HG03108 (cell line): ENCODE measurements around the gene PSG7.
"Not testable (repeated sequence)": the region's sequence is repeated elsewhere in the genome, so short reads cannot be mapped to it uniquely, and the experiment has no call there.

ENCODE experiments used
- ATAC-seq: cut with Tn5 transposase; IDR thresholded peaks from one replicate; pipeline ENCODE4 v1.9.1; 2021; ENCODE audit warnings: moderate library complexity; ENCODE audit not compliant: unreplicated experiment

Gene PSG7

DNA sequence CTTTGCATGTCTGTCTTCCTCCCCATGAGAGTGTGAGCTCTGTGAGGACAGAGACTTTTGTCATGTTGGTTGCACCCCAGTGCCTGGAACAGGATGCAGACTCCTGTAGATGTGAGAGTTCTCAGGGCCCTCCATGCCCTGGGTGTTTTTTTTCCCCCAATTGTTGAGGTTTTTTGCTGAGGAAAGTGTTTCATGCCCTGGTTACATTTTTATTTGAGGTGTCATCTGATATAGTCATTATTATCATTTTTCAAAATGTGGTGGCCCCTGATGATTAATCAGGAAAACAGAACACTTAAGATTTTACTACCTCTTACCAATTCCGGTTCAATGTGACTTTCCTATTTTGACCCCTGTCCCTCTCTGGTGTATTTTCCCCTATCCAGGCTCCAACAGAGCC lies 20.1 kb downstream of the PSG7 start:
- not testable (repeated sequence) for ATAC-seq

- ATAC-seq = not testable (repeated sequence)
Observed at GRCh38 chr19:42913516-42913915, 23.5 kb downstream of the PSG7 start.

DNA sequence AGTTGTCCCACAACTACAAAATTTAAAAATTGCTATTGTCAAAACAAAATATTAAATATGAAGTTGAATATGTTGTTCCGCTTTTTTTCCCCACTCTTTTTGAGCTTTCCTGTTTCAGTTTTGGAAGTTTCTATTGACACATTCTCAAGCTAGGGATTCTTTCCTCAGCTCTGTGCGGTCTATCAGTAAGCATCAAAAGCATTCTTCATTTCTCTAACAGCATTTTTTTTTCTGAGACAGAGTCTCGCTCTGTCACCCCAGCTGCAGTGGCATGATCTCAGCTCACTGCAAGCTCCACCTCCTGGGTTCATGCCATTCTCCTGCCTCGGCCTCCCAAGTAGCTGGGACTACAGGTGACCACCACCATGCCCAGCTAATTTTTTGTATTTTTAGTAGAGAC lies 24.1 kb downstream of the PSG7 start:
- not testable (repeated sequence) for ATAC-seq

DNA sequence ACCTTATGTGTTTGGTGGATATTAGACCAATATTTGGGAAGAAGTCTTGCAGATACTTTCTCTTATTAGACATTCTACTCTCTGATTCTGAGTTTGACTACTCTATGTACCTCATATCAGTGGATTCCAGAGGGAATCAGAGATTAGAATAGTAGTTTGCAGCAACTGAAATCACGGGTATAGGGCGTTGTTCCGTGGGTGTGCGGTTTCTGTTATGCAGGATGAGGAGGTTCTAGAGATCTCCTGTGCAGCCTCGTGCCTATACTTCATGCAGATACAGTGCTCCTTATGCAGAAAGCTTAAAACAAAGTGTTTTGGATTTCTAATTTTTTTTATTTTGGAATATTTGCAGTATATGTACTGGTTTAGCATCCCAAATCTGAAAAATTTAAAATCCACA lies 25.3 kb downstream of the PSG7 start:
- not testable (repeated sequence) for ATAC-seq

GRCh38 chr19:42906162-42906561 lies 30.8 kb downstream of the PSG7 start:
- not testable (repeated sequence) for ATAC-seq

DNA sequence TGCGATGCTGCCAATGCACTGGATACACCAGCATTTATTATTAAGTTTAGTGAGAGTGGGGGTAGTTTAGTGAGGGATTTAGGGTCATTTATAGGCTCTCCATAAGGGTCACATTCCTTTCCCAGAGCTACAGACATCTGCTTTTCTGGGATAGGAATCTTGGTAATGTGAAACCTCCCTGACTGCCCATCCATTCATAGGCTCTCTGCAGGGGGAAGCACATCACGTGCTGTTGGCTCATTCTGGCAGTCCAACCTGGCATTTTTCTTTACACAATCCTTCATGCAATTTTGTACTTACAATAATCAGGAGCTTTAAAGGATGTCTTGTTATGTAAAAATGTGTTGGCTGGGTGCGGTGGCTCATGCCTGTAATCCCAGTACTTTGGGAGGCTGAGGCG lies 36.4 kb downstream of the PSG7 start:
- ATAC-seq = not testable (repeated sequence)

DNA sequence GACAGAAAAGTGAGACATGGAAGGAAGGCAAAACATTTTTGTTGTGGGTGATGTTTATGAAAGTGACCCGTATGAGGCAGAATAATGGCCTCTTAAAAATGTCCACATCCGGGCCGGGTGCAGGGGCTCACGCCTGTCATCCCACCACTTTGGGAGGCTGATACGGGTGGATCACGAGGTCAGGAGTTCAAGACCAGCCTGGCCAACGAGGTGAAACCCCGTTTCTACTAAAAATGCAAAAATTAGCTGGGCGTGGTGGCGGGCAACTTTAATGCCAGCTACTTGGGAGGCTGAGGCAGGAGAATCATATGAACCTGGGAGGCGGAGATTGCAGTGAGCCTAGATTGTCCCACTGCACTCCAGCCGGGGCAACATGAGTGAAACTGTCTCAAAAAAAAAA lies 37.3 kb downstream of the PSG7 start:
- ATAC-seq = not testable (repeated sequence)

GRCh38 chr19:42899110-42899509 lies 37.9 kb downstream of the PSG7 start:
- ATAC-seq = not testable (repeated sequence)

DNA sequence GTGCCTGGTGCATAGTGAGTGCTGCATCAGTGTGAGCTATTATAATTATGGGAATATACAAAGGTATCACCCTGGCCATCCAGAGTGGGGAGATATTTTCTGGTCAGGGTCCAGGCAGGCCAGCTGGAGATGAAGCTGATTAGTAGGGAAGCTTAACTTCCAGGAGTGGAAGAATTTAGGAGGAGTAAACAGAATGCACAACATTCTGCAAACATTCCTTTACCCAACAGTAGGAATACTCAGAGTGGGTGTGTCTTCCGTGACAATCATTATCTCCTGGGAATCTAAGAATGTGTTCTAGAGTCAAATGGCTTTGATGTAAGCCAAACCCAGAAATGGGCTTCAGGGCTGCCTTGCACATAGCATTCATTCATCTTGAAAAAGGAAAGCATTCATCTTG lies 38.4 kb downstream of the PSG7 start:
- ATAC-seq = not testable (repeated sequence)

GRCh38 chr19:42897729-42898128 lies 39.3 kb downstream of the PSG7 start:
- ATAC-seq = not testable (repeated sequence)

- ATAC-seq = not testable (repeated sequence)
Observed at GRCh38 chr19:42890446-42890845, 46.6 kb downstream of the PSG7 start.

GRCh38 chr19:42887876-42888445 lies 49.0 kb downstream of the PSG7 start:
- ATAC-seq = not testable (repeated sequence)

- ATAC-seq = not testable (repeated sequence)
Observed at GRCh38 chr19:42882730-42883129, 54.3 kb downstream of the PSG7 start.

GRCh38 chr19:42882010-42882409 lies 55.0 kb downstream of the PSG7 start:
- ATAC-seq = not testable (repeated sequence)

GRCh38 chr19:42881279-42881678 lies 55.7 kb downstream of the PSG7 start:
- ATAC-seq = not testable (repeated sequence)

- not testable (repeated sequence) for ATAC-seq
Observed at GRCh38 chr19:42880621-42881020, 56.4 kb downstream of the PSG7 start.

GRCh38 chr19:42879613-42880012 lies 57.4 kb downstream of the PSG7 start, which contains the start of gene PSG1:
PSG1 (minus strand) TSS chr19:42879713; CDS start chr19:42879581, 132 bp downstream.
- ATAC-seq = no peak

GRCh38 chr19:42876596-42876995 lies 60.4 kb downstream of the PSG7 start:
- ATAC-seq = not testable (repeated sequence)

DNA sequence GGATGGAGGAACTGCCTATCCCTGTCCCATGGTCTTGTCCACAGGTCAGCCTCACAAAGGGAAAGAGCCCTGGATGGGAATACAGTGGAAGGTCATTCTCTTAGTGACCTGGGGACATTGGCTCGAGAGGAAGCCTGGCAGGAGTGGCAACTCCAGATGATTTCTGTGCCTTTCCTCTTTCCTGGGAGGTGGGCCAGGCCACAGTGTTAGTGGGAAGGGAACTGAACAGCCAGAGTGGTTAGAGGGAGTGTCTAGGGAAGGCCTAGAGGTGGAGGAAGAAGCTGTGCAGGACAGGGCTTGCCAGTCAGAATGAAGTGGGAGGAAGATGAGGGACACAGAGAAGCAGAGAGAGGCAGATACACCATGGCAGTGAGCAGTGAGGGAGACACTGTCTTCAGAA lies 61.1 kb downstream of the PSG7 start:
- ATAC-seq = not testable (repeated sequence)

DNA sequence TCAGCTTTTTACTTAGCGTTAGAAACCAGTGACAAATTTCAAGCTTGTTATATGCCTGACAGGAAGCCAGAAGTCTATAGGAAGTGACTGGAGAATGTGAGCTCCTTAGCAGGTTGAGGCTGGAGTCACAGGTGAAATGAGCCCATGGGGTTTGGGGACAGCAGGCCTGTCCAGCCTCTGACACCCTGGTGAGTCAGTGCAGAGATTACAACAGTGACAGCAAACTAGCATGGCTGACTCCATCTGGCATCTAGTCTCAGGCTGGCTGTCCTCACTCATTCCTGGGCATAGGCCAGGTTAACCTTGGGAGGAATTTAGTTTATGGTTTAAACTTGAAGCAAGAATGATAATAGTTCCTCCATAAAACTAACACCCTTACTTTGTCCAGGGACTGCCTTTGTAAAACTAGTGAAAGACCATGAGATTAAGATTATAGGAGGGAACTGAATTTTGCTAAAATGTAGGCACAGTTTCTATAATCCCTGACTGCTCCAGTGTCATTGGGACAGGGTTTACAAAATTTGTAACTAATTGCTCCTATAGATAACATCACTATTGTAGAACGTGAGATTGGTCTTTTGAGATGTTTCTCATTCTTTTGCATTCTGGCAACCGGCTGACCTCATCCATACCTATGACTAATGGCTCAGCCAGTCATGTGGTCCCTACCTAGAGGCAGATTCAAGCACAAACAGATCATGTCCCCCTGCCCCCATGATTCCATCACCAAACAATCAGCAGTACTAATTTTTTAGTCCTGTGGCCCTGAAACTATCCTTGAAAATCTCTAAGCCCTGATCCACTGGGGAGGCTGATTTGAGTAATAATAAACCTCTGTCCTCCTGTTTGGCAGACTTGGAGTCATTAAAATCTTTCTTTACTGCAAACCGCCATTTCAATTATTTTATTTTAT lies 61.9 kb downstream of the PSG7 start:
- not testable (repeated sequence) for ATAC-seq

GRCh38 chr19:42874136-42874535 lies 62.9 kb downstream of the PSG7 start:
- not testable (repeated sequence) for ATAC-seq
